ENCODE data around the gene TRIM24.

DNA sequence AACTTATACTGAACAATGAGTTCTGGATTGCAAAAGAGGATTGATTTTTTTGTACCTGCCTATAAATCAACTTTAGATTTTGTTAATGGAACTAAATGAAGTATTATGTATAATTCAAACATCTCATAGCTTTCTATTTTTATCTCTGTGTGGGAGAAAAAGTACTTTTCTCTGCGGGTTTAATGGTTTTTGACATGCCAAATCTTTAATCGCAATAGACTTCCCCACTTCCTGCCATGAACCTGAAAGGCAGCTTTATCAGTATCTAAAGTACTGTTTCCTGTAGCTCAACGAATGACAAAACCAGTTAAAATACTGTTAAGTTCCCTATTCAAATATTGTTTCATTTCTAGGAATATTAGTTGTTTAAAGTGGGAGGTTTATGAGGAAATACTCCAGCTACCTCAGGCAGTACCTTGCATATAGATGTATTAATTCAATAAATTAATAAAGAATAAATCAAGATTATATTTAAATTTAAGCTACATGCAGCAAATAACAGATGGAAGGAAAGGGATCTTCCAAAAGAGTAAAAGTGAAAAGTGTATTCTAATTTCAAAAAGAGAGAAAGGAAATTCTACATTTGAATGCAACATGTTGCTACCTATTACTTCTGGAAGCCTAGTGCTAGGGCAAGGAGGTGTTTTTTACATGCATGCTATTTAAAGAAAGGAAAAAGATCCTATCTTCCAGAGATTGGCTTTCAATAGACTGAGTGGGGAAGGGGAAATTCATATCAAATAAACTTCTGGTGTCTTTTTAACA is 165.2 kb downstream of the TRIM24 start:
- TF ChIP-seq POLR2A (IDR thresholded peaks at IDR 0.05) (no peak), CTCF (IDR thresholded peaks at IDR 0.05) (no peak)
